ENCODE measurements around the gene PIK3C2G. TPM values are rescaled to one million over a fixed set of nuclear protein-coding genes. Genes with fewer than 3 reads are reported as not detected.

PIK3C2G gene, protein sequence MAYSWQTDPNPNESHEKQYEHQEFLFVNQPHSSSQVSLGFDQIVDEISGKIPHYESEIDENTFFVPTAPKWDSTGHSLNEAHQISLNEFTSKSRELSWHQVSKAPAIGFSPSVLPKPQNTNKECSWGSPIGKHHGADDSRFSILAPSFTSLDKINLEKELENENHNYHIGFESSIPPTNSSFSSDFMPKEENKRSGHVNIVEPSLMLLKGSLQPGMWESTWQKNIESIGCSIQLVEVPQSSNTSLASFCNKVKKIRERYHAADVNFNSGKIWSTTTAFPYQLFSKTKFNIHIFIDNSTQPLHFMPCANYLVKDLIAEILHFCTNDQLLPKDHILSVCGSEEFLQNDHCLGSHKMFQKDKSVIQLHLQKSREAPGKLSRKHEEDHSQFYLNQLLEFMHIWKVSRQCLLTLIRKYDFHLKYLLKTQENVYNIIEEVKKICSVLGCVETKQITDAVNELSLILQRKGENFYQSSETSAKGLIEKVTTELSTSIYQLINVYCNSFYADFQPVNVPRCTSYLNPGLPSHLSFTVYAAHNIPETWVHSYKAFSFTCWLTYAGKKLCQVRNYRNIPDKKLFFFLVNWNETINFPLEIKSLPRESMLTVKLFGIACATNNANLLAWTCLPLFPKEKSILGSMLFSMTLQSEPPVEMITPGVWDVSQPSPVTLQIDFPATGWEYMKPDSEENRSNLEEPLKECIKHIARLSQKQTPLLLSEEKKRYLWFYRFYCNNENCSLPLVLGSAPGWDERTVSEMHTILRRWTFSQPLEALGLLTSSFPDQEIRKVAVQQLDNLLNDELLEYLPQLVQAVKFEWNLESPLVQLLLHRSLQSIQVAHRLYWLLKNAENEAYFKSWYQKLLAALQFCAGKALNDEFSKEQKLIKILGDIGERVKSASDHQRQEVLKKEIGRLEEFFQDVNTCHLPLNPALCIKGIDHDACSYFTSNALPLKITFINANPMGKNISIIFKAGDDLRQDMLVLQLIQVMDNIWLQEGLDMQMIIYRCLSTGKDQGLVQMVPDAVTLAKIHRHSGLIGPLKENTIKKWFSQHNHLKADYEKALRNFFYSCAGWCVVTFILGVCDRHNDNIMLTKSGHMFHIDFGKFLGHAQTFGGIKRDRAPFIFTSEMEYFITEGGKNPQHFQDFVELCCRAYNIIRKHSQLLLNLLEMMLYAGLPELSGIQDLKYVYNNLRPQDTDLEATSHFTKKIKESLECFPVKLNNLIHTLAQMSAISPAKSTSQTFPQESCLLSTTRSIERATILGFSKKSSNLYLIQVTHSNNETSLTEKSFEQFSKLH (N-terminal part only)
- not detected in 2 replicates for total RNA-seq (2021)
- long read RNA-seq = 0 reads

GRCh38 chr12:18261273-18261672 is at the start of gene PIK3C2G:
TSS of gene PIK3C2G (plus strand) at chr12:18261518. CDS start at chr12:18282082, 20,564 bp downstream.
- Histone ChIP-seq H3K14ac (ENCODE audit: insufficient read depth, low read length) (no peak within 1 kb of the TSS), H3K56ac (ENCODE audit: insufficient read length, low read depth, low read length) (no peak within 1 kb of the TSS), H3K27ac (ENCODE audit: insufficient read length, low read depth, low read length) (no peak within 1 kb of the TSS), H3K27me3 (ENCODE audit: insufficient read depth, low read length) (no peaks in the 10 kb centered on the region), H2BK120ac (ENCODE audit: low read depth, low read length, poor library complexity, severe bottlenecking) (no peak within 1 kb of the TSS), H3K4me1 (ENCODE audit: insufficient read depth, low read length) (0 out of 2 replicates have a peak, but pooled peaks cover 2% of the 10 kb centered on the region), H3K4me2 (ENCODE audit: insufficient read depth, insufficient read length, low read length) (no peak within 1 kb of the TSS), H2AK5ac (ENCODE audit: insufficient read length, low read length) (no peak within 1 kb of the TSS), H2AFZ (ENCODE audit: low read length) (peak within 1 kb of the TSS; percentile 52), H2BK5ac (ENCODE audit: insufficient read length, low read length) (no peak within 1 kb of the TSS), H2BK12ac (ENCODE audit: insufficient read length, low read depth, low read length) (no peak within 1 kb of the TSS), H3K18ac (ENCODE audit: insufficient read length, low read depth, low read length) (no peak within 1 kb of the TSS), H3K79me1 (ENCODE audit: insufficient read depth, low read depth, low read length, poor library complexity, severe bottlenecking) (no peaks in the 10 kb centered on the region), H3K23ac (ENCODE audit: insufficient read length, low read depth, low read length) (no peak within 1 kb of the TSS), H3K79me2 (ENCODE audit: insufficient read depth, low read length) (no peaks in the 10 kb centered on the region), H3K4ac (ENCODE audit: low read depth, low read length) (no peak within 1 kb of the TSS), H3K23me2 (ENCODE audit: insufficient read length, low read depth, low read length, poor library complexity, severe bottlenecking) (no peaks in the 10 kb centered on the region), H4K8ac (replicated peaks; ENCODE audit: insufficient read length, low read depth, low read length) (no peak within 1 kb of the TSS), H4K20me1 (ENCODE audit: control insufficient read depth, insufficient read depth, insufficient read length) (no peaks in the 10 kb centered on the region), H4K91ac (ENCODE audit: insufficient read length, low read depth, low read length) (no peak within 1 kb of the TSS), H3K9ac (ENCODE audit: extremely low read depth, insufficient read length, low read length) (no peak within 1 kb of the TSS), H4K5ac (ENCODE audit: insufficient read length, low read depth, low read length) (no peak within 1 kb of the TSS), H2BK15ac (ENCODE audit: low read depth, low read length) (no peak within 1 kb of the TSS), H2BK20ac (ENCODE audit: low read depth, low read length, poor library complexity, severe bottlenecking) (no peak within 1 kb of the TSS), H3K9me3 (ENCODE audit: control insufficient read depth, low read depth, low read length) (no peaks in the 10 kb centered on the region), H3T11ph (ENCODE audit: low read length) (no peak within 1 kb of the TSS)
- no peak within 1 kb of the TSS for H3K4me3 Mint-ChIP-seq
- no CpG with 5 or more reads among the region's 7 CpGs for WGBS (ENCODE audit: extremely low coverage, insufficient read length, low lambda C conversion rate)
- H3K4me1 Mint-ChIP-seq = peaks cover 6 to 12% of the 10 kb centered on the region in 2 experiments
- H3K27ac Mint-ChIP-seq = peak within 1 kb of the TSS in 1 of 3 experiments; percentile 42; a peak in 1 of 7 replicates
- TF ChIP-seq, protein P1, sequence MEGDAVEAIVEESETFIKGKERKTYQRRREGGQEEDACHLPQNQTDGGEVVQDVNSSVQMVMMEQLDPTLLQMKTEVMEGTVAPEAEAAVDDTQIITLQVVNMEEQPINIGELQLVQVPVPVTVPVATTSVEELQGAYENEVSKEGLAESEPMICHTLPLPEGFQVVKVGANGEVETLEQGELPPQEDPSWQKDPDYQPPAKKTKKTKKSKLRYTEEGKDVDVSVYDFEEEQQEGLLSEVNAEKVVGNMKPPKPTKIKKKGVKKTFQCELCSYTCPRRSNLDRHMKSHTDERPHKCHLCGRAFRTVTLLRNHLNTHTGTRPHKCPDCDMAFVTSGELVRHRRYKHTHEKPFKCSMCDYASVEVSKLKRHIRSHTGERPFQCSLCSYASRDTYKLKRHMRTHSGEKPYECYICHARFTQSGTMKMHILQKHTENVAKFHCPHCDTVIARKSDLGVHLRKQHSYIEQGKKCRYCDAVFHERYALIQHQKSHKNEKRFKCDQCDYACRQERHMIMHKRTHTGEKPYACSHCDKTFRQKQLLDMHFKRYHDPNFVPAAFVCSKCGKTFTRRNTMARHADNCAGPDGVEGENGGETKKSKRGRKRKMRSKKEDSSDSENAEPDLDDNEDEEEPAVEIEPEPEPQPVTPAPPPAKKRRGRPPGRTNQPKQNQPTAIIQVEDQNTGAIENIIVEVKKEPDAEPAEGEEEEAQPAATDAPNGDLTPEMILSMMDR (conservative IDR thresholded peaks at IDR 0.05) = no peak
- no peaks in the 10 kb centered on the region for H3K9me3 Mint-ChIP-seq
- no peak for DNase-seq
- no peaks in the 10 kb centered on the region for H3K27me3 Mint-ChIP-seq (ENCODE audit: low read depth)
- no peaks in the 10 kb centered on the region for H3K36me3 Mint-ChIP-seq (ENCODE audit: insufficient read depth in 1 of 3, low read depth in 3 of 3)
